PFSK-1 (cell line): ENCODE measurements around the gene RPTOR.

ENCODE experiments used
- POLR2AphosphoS5 ChIP-seq: IDR thresholded peaks from 2 replicates; pipeline ENCODE4 v1.6.1; 2012; ENCODE audit warnings: low read depth, mild to moderate bottlenecking, control low read depth, low read length, moderate library complexity
- REST ChIP-seq, 2 experiments: IDR thresholded peaks; 2 replicates each; pipeline versions ENCODE4 v1.6.1 to v1.8.0; 2011 to 2012; ENCODE audit warnings: low read depth in 2 of 2, low read length in 2 of 2, control low read depth in 1 of 2, inconsistent platforms in 1 of 2, mild to moderate bottlenecking in 1 of 2, moderate library complexity in 1 of 2; ENCODE audit not compliant: insufficient read depth in 1 of 2
- SIN3A ChIP-seq: IDR thresholded peaks from 2 replicates; pipeline ENCODE4 v1.6.1; 2012; ENCODE audit warnings: mild to moderate bottlenecking, low read length, moderate library complexity, borderline replicate concordance; ENCODE audit not compliant: insufficient read depth
- TAF1 ChIP-seq: IDR thresholded peaks from 2 replicates; pipeline ENCODE4 v1.6.1; 2012; ENCODE audit warnings: low read length, control low read depth, borderline replicate concordance; ENCODE audit not compliant: insufficient read depth

GRCh38 chr17:80608326-80608725, 63.7 kb downstream of the RPTOR start:
- no peak for TF ChIP-seq TAF1
- TF ChIP-seq POLR2AphosphoS5 = no peak
- TF ChIP-seq SIN3A = no peak
- no peak for TF ChIP-seq REST (IDR thresholded peaks at IDR 0.05; ENCODE audit: insufficient read depth in 1 of 2, low read depth in 2 of 2, low read length in 2 of 2)
